Measurements from ENCODE around the gene KHDRBS1. TPM values are rescaled to one million over a fixed set of nuclear protein-coding genes. Genes with fewer than 3 reads are reported as not detected.
A peak's percentile ranks its signal among the peaks of the same experiment; 100 is the strongest.

Gene KHDRBS1, protein sequence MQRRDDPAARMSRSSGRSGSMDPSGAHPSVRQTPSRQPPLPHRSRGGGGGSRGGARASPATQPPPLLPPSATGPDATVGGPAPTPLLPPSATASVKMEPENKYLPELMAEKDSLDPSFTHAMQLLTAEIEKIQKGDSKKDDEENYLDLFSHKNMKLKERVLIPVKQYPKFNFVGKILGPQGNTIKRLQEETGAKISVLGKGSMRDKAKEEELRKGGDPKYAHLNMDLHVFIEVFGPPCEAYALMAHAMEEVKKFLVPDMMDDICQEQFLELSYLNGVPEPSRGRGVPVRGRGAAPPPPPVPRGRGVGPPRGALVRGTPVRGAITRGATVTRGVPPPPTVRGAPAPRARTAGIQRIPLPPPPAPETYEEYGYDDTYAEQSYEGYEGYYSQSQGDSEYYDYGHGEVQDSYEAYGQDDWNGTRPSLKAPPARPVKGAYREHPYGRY
- total RNA-seq (2014; rRNA removed; shearing (Covaris generic)): 251 and 263 TPM in 2 replicates
- 184 and 191 TPM in 2 replicates for polyA plus RNA-seq (2016; fragmentation: Nextera tagmentation; extraction: Ambion mirVana)
- long read RNA-seq, transcript KHDRBS1-204 (8 exons, 1,215 nt): minor isoform, 6 of 360 reads
- long read RNA-seq, transcript KHDRBS1-202 (9 exons, 2,757 nt): major isoform, 319 of 360 reads
- long read RNA-seq, partial matches to known transcripts: 23 of 360 reads
- long read RNA-seq, other reads (novel, unspliced or antisense): 12 of 360 reads

DNA sequence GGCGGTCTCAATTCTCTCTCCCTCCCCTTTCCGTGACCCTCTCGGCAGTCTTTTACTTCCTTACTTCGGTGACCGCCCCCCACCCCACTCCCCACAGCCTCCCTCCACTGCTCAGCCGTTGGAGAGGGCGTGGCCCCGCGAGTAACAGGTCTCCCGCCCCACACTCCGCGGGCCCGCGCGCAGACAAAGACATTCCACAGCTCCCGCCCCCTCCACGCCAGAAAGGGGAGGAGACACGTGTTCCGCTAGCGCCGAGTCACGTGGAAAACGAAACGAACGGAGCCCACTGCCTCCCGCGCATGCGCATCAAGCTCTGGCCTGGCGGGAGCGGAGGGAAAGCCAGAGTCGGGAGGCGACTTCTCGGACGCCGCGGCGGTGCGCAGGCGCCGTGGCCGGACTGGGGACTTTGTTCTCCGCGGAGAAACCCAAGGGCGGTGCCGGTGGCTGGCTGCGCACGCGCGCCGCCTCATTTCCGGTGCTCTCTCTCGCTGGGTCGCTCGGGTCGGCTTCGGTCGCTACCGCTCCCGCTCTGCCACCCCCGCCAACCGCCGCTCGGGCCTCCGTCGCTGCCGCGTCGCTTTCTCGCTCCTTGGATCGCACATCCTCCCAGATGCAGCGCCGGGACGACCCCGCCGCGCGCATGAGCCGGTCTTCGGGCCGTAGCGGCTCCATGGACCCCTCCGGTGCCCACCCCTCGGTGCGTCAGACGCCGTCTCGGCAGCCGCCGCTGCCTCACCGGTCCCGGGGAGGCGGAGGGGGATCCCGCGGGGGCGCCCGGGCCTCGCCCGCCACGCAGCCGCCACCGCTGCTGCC, at the start of gene KHDRBS1:
Gene KHDRBS1 (plus strand): TSS at position 483 of the 813 bp plus-strand sequence. CDS start 128 bp downstream, at position 611.
- peak within 1 kb of the TSS; percentile 84 for H3K4me3 Mint-ChIP-seq
- H3K27ac Mint-ChIP-seq: peak within 1 kb of the TSS; percentile 96
- peak; percentile 82 for ATAC-seq

More for the DNA sequence above, at the start of gene KHDRBS1:
- H3K79me2 ChIP-seq (replicated peaks; ENCODE audit: insufficient read depth): peaks cover 47% of the 10 kb centered on the region
- peak within 1 kb of the TSS; percentile 100 for H3K4me3 ChIP-seq
- peaks cover 29% of the 10 kb centered on the region for H3K4me1 ChIP-seq (ENCODE audit: insufficient read depth)
- H3K27me3 ChIP-seq (ENCODE audit: insufficient read depth): no peaks in the 10 kb centered on the region
- peak within 1 kb of the TSS; percentile 89 for H3K27ac ChIP-seq (ENCODE audit: low read depth)
- TF ChIP-seq, protein P1, sequence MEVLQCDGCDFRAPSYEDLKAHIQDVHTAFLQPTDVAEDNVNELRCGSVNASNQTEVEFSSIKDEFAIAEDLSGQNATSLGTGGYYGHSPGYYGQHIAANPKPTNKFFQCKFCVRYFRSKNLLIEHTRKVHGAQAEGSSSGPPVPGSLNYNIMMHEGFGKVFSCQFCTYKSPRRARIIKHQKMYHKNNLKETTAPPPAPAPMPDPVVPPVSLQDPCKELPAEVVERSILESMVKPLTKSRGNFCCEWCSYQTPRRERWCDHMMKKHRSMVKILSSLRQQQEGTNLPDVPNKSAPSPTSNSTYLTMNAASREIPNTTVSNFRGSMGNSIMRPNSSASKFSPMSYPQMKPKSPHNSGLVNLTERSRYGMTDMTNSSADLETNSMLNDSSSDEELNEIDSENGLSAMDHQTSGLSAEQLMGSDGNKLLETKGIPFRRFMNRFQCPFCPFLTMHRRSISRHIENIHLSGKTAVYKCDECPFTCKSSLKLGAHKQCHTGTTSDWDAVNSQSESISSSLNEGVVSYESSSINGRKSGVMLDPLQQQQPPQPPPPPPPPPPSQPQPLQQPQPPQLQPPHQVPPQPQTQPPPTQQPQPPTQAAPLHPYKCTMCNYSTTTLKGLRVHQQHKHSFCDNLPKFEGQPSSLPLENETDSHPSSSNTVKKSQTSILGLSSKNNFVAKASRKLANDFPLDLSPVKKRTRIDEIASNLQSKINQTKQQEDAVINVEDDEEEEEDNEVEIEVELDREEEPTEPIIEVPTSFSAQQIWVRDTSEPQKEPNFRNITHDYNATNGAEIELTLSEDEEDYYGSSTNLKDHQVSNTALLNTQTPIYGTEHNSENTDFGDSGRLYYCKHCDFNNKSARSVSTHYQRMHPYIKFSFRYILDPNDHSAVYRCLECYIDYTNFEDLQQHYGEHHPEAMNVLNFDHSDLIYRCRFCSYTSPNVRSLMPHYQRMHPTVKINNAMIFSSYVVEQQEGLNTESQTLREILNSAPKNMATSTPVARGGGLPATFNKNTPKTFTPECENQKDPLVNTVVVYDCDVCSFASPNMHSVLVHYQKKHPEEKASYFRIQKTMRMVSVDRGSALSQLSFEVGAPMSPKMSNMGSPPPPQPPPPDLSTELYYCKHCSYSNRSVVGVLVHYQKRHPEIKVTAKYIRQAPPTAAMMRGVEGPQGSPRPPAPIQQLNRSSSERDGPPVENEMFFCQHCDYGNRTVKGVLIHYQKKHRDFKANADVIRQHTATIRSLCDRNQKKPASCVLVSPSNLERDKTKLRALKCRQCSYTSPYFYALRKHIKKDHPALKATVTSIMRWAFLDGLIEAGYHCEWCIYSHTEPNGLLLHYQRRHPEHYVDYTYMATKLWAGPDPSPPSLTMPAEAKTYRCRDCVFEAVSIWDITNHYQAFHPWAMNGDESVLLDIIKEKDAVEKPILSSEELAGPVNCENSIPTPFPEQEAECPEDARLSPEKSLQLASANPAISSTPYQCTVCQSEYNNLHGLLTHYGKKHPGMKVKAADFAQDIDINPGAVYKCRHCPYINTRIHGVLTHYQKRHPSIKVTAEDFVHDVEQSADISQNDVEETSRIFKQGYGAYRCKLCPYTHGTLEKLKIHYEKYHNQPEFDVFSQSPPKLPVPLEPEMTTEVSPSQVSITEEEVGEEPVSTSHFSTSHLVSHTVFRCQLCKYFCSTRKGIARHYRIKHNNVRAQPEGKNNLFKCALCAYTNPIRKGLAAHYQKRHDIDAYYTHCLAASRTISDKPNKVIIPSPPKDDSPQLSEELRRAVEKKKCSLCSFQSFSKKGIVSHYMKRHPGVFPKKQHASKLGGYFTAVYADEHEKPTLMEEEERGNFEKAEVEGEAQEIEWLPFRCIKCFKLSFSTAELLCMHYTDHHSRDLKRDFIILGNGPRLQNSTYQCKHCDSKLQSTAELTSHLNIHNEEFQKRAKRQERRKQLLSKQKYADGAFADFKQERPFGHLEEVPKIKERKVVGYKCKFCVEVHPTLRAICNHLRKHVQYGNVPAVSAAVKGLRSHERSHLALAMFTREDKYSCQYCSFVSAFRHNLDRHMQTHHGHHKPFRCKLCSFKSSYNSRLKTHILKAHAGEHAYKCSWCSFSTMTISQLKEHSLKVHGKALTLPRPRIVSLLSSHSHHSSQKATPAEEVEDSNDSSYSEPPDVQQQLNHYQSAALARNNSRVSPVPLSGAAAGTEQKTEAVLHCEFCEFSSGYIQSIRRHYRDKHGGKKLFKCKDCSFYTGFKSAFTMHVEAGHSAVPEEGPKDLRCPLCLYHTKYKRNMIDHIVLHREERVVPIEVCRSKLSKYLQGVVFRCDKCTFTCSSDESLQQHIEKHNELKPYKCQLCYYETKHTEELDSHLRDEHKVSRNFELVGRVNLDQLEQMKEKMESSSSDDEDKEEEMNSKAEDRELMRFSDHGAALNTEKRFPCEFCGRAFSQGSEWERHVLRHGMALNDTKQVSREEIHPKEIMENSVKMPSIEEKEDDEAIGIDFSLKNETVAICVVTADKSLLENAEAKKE (CRISPR knock-in tag; IDR thresholded peaks at IDR 0.05): no peak
- peak; percentile 75 for TF ChIP-seq POLR2AphosphoS5 (IDR thresholded peaks at IDR 0.05; ENCODE audit: low read depth)
- peaks cover 6% of the 10 kb centered on the region for H3K36me3 ChIP-seq (ENCODE audit: insufficient read depth)
- H3K9me3 Mint-ChIP-seq: no peaks in the 10 kb centered on the region
- H3F3A ChIP-seq (replicated peaks; ENCODE audit: low read depth): peaks cover 10% of the 10 kb centered on the region
- H3K36me3 Mint-ChIP-seq (ENCODE audit: low read depth): peaks cover 30% of the 10 kb centered on the region
- no peaks in the 10 kb centered on the region for H3K9me2 ChIP-seq (ENCODE audit: insufficient read depth)
- peaks cover 22% of the 10 kb centered on the region for H3K4me1 Mint-ChIP-seq
- peak within 1 kb of the TSS; percentile 88 for H3K4me2 ChIP-seq
- peak; percentile 97 for DNase-seq (ENCODE audit: low spot score)
- peaks cover 45% of the 10 kb centered on the region for H4K20me1 ChIP-seq (replicated peaks; ENCODE audit: insufficient read depth)
- peak within 1 kb of the TSS; percentile 40; the same call in 1 of the 2 replicates for H2AFZ ChIP-seq
- H3K27me3 Mint-ChIP-seq (ENCODE audit: insufficient read depth, low read depth, poor library complexity): peaks cover 13% of the 10 kb centered on the region

All from GM23338 (cell line).